Measurements from ENCODE around the gene HINT3.
"Not testable (repeated sequence)": the region's sequence is repeated elsewhere in the genome, so short reads cannot be mapped to it uniquely, and the experiment has no call there.

HINT3 gene

GRCh38 chr6:125940247-125941041 lies 16.1 kb upstream of the HINT3 start:
- no peak for DNase-seq

GRCh38 chr6:125942672-125943527 lies 13.7 kb upstream of the HINT3 start:
- no peak for DNase-seq

- DNase-seq, result no peak
Observed at GRCh38 chr6:125943528-125944433, 12.8 kb upstream of the HINT3 start.

- DNase-seq, result no peak
Observed at GRCh38 chr6:125944434-125944816, 12.1 kb upstream of the HINT3 start.

- DNase-seq, result no peak
Observed at GRCh38 chr6:125944896-125945295, 11.7 kb upstream of the HINT3 start.

GRCh38 chr6:125945378-125946141 lies 11.0 kb upstream of the HINT3 start:
- no peak for DNase-seq

GRCh38 chr6:125947615-125948014 lies 9.0 kb upstream of the HINT3 start:
- DNase-seq, result no peak

GRCh38 chr6:125948455-125948854 lies 8.1 kb upstream of the HINT3 start:
- no peak for DNase-seq

GRCh38 chr6:125949069-125949468 lies 7.5 kb upstream of the HINT3 start:
- DNase-seq, result no peak

GRCh38 chr6:125950293-125950692 lies 6.3 kb upstream of the HINT3 start:
- DNase-seq, result no peak

GRCh38 chr6:125950716-125951115 lies 5.9 kb upstream of the HINT3 start:
- not testable (repeated sequence) for DNase-seq

- no peak for DNase-seq
Observed at GRCh38 chr6:125951323-125951722, 5.2 kb upstream of the HINT3 start.

- no peak for DNase-seq
Observed at GRCh38 chr6:125952764-125953501, 3.6 kb upstream of the HINT3 start.

GRCh38 chr6:125953502-125953875 lies 3.1 kb upstream of the HINT3 start:
- DNase-seq, result no peak

GRCh38 chr6:125954735-125955339 lies 1.7 kb upstream of the HINT3 start:
- DNase-seq, result no peak

GRCh38 chr6:125955973-125956372 lies 597 bp upstream of the HINT3 start:
- DNase-seq, result no peak

GRCh38 chr6:125957391-125957693 lies 772 bp downstream of the HINT3 start:
- no peak for DNase-seq

GRCh38 chr6:125957845-125958244 lies 1.3 kb downstream of the HINT3 start:
- DNase-seq, result no peak

GRCh38 chr6:125959041-125959440 lies 2.5 kb downstream of the HINT3 start:
- no peak for DNase-seq

- DNase-seq, result no peak
Observed at GRCh38 chr6:125961117-125961516, 4.5 kb downstream of the HINT3 start.

- no peak for DNase-seq
Observed at GRCh38 chr6:125962900-125963497, 6.4 kb downstream of the HINT3 start.

Data from CD4-positive, alpha-beta T cell treated with Interleukin-1 beta for 1 hour (primary cell).